Esophagus squamous epithelium (tissue), 5 donors: Measurements from ENCODE around the gene PTCH1. TPM values are rescaled to one million over a fixed set of nuclear protein-coding genes. Genes with fewer than 3 reads are reported as not detected.

Experiments used
- DNase-seq: peaks from one replicate; lab custom pipeline; 2025; lab: John Stamatoyannopoulos, UW
- H3K27ac ChIP-seq, 4 donors: fragments of 200-600 bp; sonication (generic); one replicate each; pipeline ENCODE4 v1.5.1; 2016 to 2019; ENCODE audit warnings: mild to moderate bottlenecking in 1 of 4
- H3K27me3 ChIP-seq, 4 donors: fragments of 200-600 bp; sonication (generic); 1 replicate in 3 of 4; 2 replicates in 1 of 4; pipeline versions ENCODE4 v1.5.1 to v1.6.0; 2017 to 2021; ENCODE audit warnings: antibody characterized with exemption in 1 of 4
- H3K36me3 ChIP-seq, 3 donors: fragments of 200-600 bp; sonication (generic); one replicate each; pipeline ENCODE4 v1.5.1; 2016 to 2019
- H3K4me1 ChIP-seq, 3 donors: fragments of 200-600 bp; sonication (generic); one replicate each; pipeline ENCODE4 v1.5.1; 2017 to 2019
- H3K4me3 ChIP-seq, 4 donors: fragments of 200-600 bp; sonication (generic); 1 replicate in 3 of 4; 2 replicates in 1 of 4; pipeline ENCODE4 v1.5.1; 2016 to 2019; ENCODE audit warnings: mild to moderate bottlenecking in 2 of 4, moderate library complexity in 1 of 4
- H3K9me3 ChIP-seq, 3 donors: fragments of 200-600 bp; sonication (generic); one replicate each; pipeline ENCODE4 v1.5.1; 2016 to 2019
- CTCF ChIP-seq, 6 experiments: fragments of 450-650 bp in 4 of 6; fragments of 200-600 bp in 2 of 6; sonication (generic) in 2 of 6; IDR thresholded peaks; one replicate each; pipeline ENCODE4 v1.5.1; 2016 to 2019; ENCODE audit warnings: antibody characterized with exemption in 6 of 6, mild to moderate bottlenecking in 4 of 6, moderate library complexity in 4 of 6
- POLR2A ChIP-seq, 4 donors: fragments of 450-650 bp; IDR thresholded peaks; one replicate each; pipeline ENCODE4 v1.6.1; 2017; ENCODE audit warnings: antibody characterized with exemption in 4 of 4, mild to moderate bottlenecking in 4 of 4, moderate library complexity in 3 of 4
- WGBS, 2 donors: methylation state at CpG; one replicate each; pipeline ENCODE4 v1.1.5; 2018; 5-methylcytosine and 5-hydroxymethylcytosine counted together
- intact Hi-C: fragments of 100-400 bp; cut with DNase I; formaldehyde crosslinking; loops from one replicate; pipeline ENCODE4 v1.15.0; 2022
- total RNA-seq, 4 donors: library from RNA; depleted of rRNA; stranded (reverse); fragments of >200 nt; gene quantifications; one replicate each; pipeline ENCODE4 v1.1.0, GENCODE V29; 2016
- donor health status: DM: yes; HTN: yes; CAD: no.

PTCH1 gene
- total RNA-seq, 4 donors from 2014 or later, result 1.9 to 11.6 (median 3.5) TPM

DNA sequence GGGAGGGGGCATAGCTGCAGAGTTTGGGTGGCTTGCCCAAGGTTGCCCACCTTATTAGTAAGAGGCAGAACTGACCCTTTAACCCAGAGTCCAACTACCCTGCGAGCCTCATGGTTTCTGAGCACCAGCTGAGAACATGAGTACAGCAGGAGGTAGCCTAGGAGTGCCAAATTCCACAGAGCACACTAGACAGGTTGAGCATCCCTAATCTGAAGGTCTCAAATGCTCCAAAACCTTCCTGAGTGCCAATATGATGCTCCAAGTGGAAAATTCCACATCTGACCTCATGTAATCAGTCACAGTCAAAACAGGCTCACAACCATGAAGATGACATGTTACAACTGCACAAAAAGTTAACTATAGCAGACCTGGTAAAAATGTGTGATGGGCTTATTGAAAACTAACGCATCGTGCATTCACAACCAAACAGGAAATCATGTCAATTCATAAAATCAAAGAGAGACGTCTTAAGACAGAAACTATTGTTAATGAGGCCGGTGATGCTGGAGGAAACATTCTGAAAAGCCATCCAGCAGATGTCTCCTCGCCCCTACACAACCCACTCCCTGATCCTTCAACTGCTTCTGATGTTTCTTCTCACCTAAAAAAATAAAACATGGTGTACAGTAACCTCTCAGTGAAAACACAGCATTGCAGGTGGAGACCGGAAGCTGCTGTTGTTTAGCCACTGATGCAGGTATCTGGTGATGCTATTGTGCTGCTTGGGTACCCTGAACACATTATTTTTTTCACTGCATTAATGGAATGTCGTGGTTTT is 25.0 kb downstream of the PTCH1 start:
- no peak for DNase-seq
- intact Hi-C loops, result no loop called here
- no peak overlapping the region for H3K4me3 ChIP-seq
- H3K36me3 ChIP-seq, result no peaks in the 10 kb centered on the region
- TF ChIP-seq CTCF (IDR thresholded peaks at IDR 0.05) (no peak), POLR2A (IDR thresholded peaks at IDR 0.05) (no peak)
- WGBS, 2 donors, result 54 to 65% methylated on average over 7 to 8 of the region's 8 CpGs
- no peak overlapping the region for H3K27ac ChIP-seq
- no peaks in the 10 kb centered on the region for H3K9me3 ChIP-seq
- H3K4me1 ChIP-seq, result peaks cover 0 to 24% (median 9%) of the 10 kb centered on the region in 3 donors
- H3K27me3 ChIP-seq, result no peaks in the 10 kb centered on the region

DNA sequence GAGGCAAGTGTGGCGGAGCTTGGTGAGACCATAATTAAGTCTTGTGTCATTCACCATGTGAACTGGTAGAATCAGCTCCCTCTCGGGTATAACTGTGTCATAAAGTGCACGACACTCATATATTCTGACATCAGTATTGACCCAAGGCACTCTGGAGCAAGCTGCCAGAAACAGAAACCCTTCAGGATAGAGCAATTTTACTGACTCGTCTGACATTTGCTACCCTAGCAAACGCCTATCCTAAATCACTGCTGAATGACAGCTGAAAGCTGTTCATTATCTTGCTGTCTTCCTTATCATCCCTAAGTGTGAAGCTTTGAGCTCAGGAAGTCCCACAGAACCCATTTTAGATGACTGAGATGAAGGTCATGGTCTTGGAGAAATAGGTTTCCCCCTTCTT is 27.8 kb downstream of the PTCH1 start:
- no peak for DNase-seq
- Histone ChIP-seq H3K27ac (no peak overlapping the region), H3K36me3 (no peaks in the 10 kb centered on the region), H3K27me3 (no peaks in the 10 kb centered on the region), H3K4me3 (no peak overlapping the region), H3K4me1 (peaks cover 0 to 32% (median 0%) of the 10 kb centered on the region in 3 donors), H3K9me3 (no peaks in the 10 kb centered on the region)
- TF ChIP-seq POLR2A (IDR thresholded peaks at IDR 0.05) (no peak), CTCF (IDR thresholded peaks at IDR 0.05) (no peak)
- intact Hi-C loops, result no loop called here
- WGBS, 2 donors, result 79 to 87% methylated on average over 5 of the region's 5 CpGs

- H3K4me1 ChIP-seq, result peaks cover 0 to 27% (median 0%) of the 10 kb centered on the region in 3 donors
- no peak for DNase-seq
- no peaks in the 10 kb centered on the region for H3K9me3 ChIP-seq
- H3K27me3 ChIP-seq, result no peaks in the 10 kb centered on the region
- 48 to 60% methylated on average over 2 to 4 of the region's 5 CpGs for WGBS, 2 donors
- no peak overlapping the region for H3K4me3 ChIP-seq
- no peak for TF ChIP-seq CTCF (IDR thresholded peaks at IDR 0.05)
- no peak for TF ChIP-seq POLR2A (IDR thresholded peaks at IDR 0.05)
- H3K36me3 ChIP-seq, result no peaks in the 10 kb centered on the region
- H3K27ac ChIP-seq, result no peak overlapping the region
- intact Hi-C loops, result no loop called here
Observed at GRCh38 chr9:95486318-95486717, 30.5 kb downstream of the PTCH1 start.

- no peak for DNase-seq
- H3K27ac ChIP-seq, result no peak overlapping the region
- H3K9me3 ChIP-seq, result no peaks in the 10 kb centered on the region
- peaks cover 0 to 12% (median 5%) of the 10 kb centered on the region in 3 donors for H3K36me3 ChIP-seq
- H3K27me3 ChIP-seq, result no peaks in the 10 kb centered on the region
- peaks cover 0 to 27% (median 0%) of the 10 kb centered on the region in 3 donors for H3K4me1 ChIP-seq
- TF ChIP-seq POLR2A (IDR thresholded peaks at IDR 0.05), result no peak
- TF ChIP-seq CTCF (IDR thresholded peaks at IDR 0.05), result no peak
- 40 to 47% methylated on average over 3 of the region's 3 CpGs for WGBS, 2 donors
- intact Hi-C loops, result no loop called here
- H3K4me3 ChIP-seq, result no peak overlapping the region
Observed at GRCh38 chr9:95484225-95484624, 32.5 kb downstream of the PTCH1 start.

DNA sequence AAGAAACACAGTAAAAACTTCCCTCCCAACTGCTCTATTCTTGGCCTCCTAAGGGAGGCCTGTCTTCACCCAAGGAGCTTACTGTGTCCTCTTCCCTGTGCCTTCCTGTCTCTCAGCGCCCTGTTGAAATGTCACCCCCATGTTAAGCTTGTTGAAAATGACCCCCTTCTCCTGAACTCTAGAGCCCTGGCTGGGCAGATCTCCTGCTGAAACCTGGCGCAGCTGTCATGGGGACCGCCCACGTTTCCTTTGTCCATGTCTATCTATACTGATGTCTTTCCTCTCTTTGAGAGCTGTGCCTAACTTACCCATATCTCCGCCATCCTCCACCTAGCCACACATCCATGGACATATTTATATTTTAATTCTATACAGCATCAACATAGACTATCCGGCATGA is 33.3 kb downstream of the PTCH1 start:
- H3K4me3 ChIP-seq, result no peak overlapping the region
- H3K9me3 ChIP-seq, result no peaks in the 10 kb centered on the region
- no peaks in the 10 kb centered on the region for H3K27me3 ChIP-seq
- no peak overlapping the region for H3K27ac ChIP-seq
- peaks cover 0 to 27% (median 0%) of the 10 kb centered on the region in 3 donors for H3K4me1 ChIP-seq
- intact Hi-C loops, result no loop called here
- TF ChIP-seq CTCF (IDR thresholded peaks at IDR 0.05) (no peak), POLR2A (IDR thresholded peaks at IDR 0.05) (no peak)
- WGBS, 2 donors, result 90 to 94% methylated on average over 6 of the region's 6 CpGs
- peaks cover 0 to 19% (median 9%) of the 10 kb centered on the region in 3 donors for H3K36me3 ChIP-seq
- no peak for DNase-seq
